ENCODE results near the gene MYBPC2. TPM values are rescaled to one million over a fixed set of nuclear protein-coding genes. Genes with fewer than 3 reads are reported as not detected.

The MYBPC2 gene
- total and polyA plus RNA-seq, 12 donors = 0.03 to 1.6 TPM; not detected in 10

DNA sequence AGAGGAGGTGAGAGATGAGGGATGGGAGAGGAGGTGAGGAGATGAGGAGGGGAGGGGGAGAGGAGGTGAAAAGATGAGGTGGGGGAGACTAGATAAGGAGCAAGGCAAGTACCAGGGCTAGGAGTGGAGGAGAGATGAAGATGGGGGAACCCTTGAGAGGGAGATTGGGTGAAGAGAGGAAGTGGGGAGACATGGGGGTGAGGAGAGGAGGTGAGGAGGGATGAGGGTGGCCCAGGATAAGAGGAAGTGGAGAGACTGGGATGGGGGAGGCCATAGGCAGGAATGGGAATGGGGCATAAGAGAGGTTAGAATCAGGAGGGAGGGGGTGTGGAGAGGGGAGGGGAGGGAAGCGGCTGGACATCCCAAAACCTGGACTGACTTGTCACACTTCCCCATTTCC, 26.9 kb downstream of the MYBPC2 start:
- Histone ChIP-seq H3K27ac (no peak overlapping the region), H3K4me3 (no peak overlapping the region), H3K9me3 (replicated peaks in 1 of 3) (no peaks in the 10 kb centered on the region), H3K36me3 (replicated peaks in 1 of 2) (no peaks in the 10 kb centered on the region), H3K4me1 (replicated peaks in 1 of 2) (no peaks in the 10 kb centered on the region), H3K27me3 (peaks cover 10% of the 10 kb centered on the region)
- intact Hi-C loops (cut with DNase I) = loop anchor here (5.0 kb wide), 1 partner anchor 92 kb away; the partner anchor contains the start of gene NAPSA (in 2 of the 2)
- DNase-seq = no peak
- WGBS, 4 donors = 18 to 70% (median 42%) methylated on average over 1 of the region's 1 CpG
- TF ChIP-seq POLR2A (IDR thresholded peaks at IDR 0.05) = no peak
- TF ChIP-seq, protein P1, sequence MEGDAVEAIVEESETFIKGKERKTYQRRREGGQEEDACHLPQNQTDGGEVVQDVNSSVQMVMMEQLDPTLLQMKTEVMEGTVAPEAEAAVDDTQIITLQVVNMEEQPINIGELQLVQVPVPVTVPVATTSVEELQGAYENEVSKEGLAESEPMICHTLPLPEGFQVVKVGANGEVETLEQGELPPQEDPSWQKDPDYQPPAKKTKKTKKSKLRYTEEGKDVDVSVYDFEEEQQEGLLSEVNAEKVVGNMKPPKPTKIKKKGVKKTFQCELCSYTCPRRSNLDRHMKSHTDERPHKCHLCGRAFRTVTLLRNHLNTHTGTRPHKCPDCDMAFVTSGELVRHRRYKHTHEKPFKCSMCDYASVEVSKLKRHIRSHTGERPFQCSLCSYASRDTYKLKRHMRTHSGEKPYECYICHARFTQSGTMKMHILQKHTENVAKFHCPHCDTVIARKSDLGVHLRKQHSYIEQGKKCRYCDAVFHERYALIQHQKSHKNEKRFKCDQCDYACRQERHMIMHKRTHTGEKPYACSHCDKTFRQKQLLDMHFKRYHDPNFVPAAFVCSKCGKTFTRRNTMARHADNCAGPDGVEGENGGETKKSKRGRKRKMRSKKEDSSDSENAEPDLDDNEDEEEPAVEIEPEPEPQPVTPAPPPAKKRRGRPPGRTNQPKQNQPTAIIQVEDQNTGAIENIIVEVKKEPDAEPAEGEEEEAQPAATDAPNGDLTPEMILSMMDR (IDR thresholded peaks at IDR 0.05) = no peak

- H3K27me3 ChIP-seq = peaks cover 10% of the 10 kb centered on the region
- H3K4me3 ChIP-seq = no peak overlapping the region
- intact Hi-C loops (cut with DNase I) = loop anchor here (5.0 kb wide), 1 partner anchor 93 kb away; the partner anchor contains the start of gene NAPSA (in 2 of the 2)
- no peaks in the 10 kb centered on the region for H3K4me1 ChIP-seq (replicated peaks in 1 of 2)
- DNase-seq = no peak
- TF ChIP-seq, protein P1 (IDR thresholded peaks at IDR 0.05) = no peak
- no peak for TF ChIP-seq POLR2A (IDR thresholded peaks at IDR 0.05)
- no peaks in the 10 kb centered on the region for H3K36me3 ChIP-seq (replicated peaks in 1 of 2)
- no peak overlapping the region for H3K27ac ChIP-seq
- H3K9me3 ChIP-seq (replicated peaks in 1 of 3) = no peaks in the 10 kb centered on the region
- WGBS, 4 donors = 26 to 31% (median 30%) methylated on average over 13 of the region's 13 CpGs
Observed at GRCh38 chr19:50460161-50460765, 27.6 kb downstream of the MYBPC2 start.

DNA sequence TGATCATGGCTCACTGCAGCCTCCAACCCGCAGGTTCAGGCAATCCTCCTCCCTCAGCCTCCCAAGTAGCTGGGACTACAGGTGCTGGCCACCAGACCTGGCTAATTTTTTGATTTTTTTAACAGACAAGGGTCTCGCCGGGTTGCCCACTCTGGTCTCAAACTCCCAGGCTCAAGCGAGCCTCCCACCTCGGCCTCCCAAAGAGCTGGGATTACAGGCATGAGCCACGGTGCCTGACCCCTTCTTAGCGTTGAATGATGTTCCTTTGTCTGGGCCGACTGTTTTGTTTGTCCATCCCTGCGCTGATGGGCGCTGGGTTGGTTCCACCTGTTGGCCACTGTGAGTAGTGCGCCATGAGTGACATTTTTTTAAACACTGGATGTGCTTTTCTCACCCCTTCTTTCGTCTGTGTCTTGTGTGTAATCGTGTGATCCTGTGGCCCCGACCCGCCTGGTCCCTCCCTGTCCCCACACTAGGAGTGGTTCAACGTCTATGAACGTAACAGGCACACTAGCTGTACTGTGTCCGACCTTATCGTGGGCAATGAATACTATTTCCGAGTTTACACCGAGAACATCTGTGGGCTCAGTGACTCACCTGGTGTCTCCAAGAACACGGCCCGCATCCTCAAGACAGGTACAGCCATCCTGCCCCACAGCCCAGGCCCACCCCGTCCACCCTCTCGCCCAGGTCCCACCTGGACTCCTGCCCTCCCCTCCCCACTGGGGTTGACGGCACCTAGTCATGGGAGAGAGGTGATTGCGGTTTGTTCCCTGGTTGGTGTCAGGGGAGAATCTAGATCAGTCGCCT, 28.6 kb downstream of the MYBPC2 start:
- Histone ChIP-seq H3K4me1 (replicated peaks in 1 of 2) (no peaks in the 10 kb centered on the region), H3K36me3 (replicated peaks in 1 of 2) (no peaks in the 10 kb centered on the region), H3K27me3 (peaks cover 10% of the 10 kb centered on the region), H3K4me3 (no peak overlapping the region), H3K27ac (no peak overlapping the region), H3K9me3 (replicated peaks in 1 of 3) (no peaks in the 10 kb centered on the region)
- WGBS, 4 donors = 27 to 34% (median 30%) methylated on average over 20 to 28 of the region's 28 CpGs
- DNase-seq = peak; percentile 43 to 82 (median 60)
- TF ChIP-seq, protein P1 (IDR thresholded peaks at IDR 0.05) = peak; percentile 74 to 86 (median 82)
- no peak for TF ChIP-seq POLR2A (IDR thresholded peaks at IDR 0.05)
- intact Hi-C loops (cut with DNase I) = loop anchor here (5.0 kb wide), 1 partner anchor 94 kb away; the partner anchor contains the start of gene NAPSA (in 2 of the 2)

GRCh38 chr19:50462970-50463369, 30.3 kb downstream of the MYBPC2 start:
- no peak for DNase-seq
- H3K4me3 ChIP-seq = no peak overlapping the region
- intact Hi-C loops (cut with DNase I) = loop anchor here (5.0 kb wide), 1 partner anchor 96 kb away; the partner anchor contains the start of gene NAPSA (in 2 of the 2)

More at GRCh38 chr19:50462970-50463369, 30.3 kb downstream of the MYBPC2 start:
- Histone ChIP-seq H3K27me3 (peaks cover 10% of the 10 kb centered on the region), H3K9me3 (replicated peaks in 1 of 3) (no peaks in the 10 kb centered on the region), H3K27ac (no peak overlapping the region), H3K4me1 (replicated peaks in 1 of 2) (no peaks in the 10 kb centered on the region), H3K36me3 (replicated peaks in 1 of 2) (no peaks in the 10 kb centered on the region)
- TF ChIP-seq, protein P1 (IDR thresholded peaks at IDR 0.05) = no peak
- no peak for TF ChIP-seq POLR2A (IDR thresholded peaks at IDR 0.05)
- 70 to 74% (median 72%) methylated on average over 7 of the region's 7 CpGs for WGBS, 4 donors
